Daoy (cell line): ENCODE data around the gene WFDC6. TPM values are rescaled to one million over a fixed set of nuclear protein-coding genes. Genes with fewer than 3 reads are reported as not detected.

ENCODE experiments used
- DNase-seq: peaks from one replicate; pipeline ENCODE4 v3.0.0-alpha.2; 2015; ENCODE audit warnings: low read depth
- total RNA-seq: library from RNA; depleted of rRNA; stranded (reverse); fragments of >200 nt; shearing (Covaris generic); gene quantifications from 2 replicates; pipeline ENCODE4 v1.2.3, GENCODE V29; 2014

The WFDC6 gene
- total RNA-seq, 1 experiment from 2014 or later: not detected

GRCh38 chr20:45515147-45515913 lies 24.0 kb downstream of the WFDC6 start, which contains the start of gene SPINT3:
Gene SPINT3 (minus strand): TSS chr20:45515622. CDS start chr20:45515608, 14 bp downstream.
- DNase-seq: no peak

GRCh38 chr20:45510242-45510862 lies 28.9 kb downstream of the WFDC6 start:
- DNase-seq: no peak

GRCh38 chr20:45509091-45509490 lies 30.2 kb downstream of the WFDC6 start:
- DNase-seq: no peak

- DNase-seq: peak; percentile 25
These were observed 31.0 kb downstream of the WFDC6 start for GRCh38 chr20:45508068-45508886.

- peak; percentile 17 for DNase-seq
These were observed 32.1 kb downstream of the WFDC6 start for GRCh38 chr20:45507011-45507820.

- DNase-seq: no peak
These were observed 32.9 kb downstream of the WFDC6 start for GRCh38 chr20:45506398-45506797.

DNA sequence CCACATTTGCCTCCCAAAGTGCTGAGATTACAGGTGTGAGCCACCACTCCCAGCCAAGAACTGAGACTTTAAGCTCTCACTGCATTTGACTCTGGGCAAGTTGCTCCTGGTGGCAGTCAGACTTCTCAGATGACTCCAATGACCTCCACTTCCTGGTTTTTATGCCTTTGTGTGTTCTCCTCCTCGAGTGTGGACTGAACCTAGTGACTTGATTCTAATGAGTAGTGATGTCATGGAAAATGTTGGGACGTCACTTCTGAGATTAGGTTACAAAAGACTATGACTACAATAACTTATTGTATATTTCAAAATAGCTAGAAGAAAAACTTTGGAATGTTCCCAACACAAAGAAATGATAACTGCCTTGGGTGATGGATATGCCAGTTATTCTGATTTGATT lies 35.9 kb downstream of the WFDC6 start:
- no peak for DNase-seq

DNA sequence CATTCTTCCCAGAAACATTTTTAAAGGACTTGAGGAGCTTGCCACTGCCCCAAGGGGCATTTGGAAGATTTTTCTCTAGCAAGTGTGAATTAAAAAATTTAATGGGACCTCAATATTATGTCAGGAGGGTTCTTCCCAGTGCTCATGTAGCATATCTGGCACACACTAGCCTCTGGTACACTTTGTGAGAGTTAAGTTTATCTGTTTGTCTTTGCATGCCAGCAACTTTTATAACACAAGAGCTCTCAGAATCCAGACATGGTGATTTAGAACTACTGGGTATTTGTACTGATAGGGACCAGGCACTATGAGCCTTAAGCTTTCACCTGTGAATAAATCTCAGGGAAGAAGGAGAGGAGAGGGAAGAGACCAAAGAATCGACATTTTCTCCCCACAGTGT lies 36.7 kb downstream of the WFDC6 start:
- DNase-seq: no peak

GRCh38 chr20:45501600-45501999 lies 37.7 kb downstream of the WFDC6 start:
- no peak for DNase-seq

GRCh38 chr20:45500022-45500421 lies 39.3 kb downstream of the WFDC6 start:
- DNase-seq: no peak

DNA sequence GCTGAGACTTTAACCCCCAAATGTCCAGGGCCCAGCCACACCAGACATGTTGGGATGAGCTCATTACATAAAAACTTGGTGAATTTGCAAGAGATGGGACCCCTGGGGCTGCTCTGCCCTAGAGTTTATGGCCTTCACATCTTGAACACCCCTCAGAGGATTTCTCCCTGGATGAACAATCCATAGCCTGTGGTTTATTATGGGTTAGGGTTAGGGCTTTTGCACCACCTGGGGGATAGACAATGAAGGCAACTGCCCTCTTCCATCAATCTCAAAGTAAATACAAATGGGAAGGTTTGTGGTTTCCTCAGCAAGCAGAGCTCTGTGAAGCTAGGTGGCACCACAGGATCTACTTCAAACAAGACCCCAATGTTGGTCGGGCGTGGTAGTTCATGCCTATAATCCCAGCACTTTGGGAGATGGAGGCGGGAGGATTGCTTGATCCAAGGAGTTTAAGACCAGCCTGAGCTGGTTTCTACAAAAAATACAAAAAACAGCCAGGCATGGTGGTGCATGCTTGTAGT lies 41.2 kb downstream of the WFDC6 start:
- no peak for DNase-seq

DNA sequence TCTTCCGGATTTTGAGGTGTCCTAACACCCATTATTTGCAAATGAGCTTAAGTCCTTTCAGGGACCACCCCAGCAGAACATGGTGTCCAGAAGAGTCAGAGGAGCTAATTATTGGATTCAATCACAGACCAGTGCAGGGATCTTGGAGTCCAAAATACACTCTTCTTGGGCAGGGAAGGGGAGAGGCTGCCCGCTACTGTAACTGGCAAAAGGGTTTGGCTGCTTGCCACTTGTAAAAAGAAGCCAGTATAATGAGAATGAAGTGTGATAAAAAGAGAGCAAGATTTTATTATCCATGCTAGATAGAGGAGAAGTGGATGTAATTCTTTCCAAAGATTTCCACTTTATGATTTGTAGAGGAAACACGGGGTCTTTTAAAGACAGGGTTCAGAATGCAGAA lies 43.1 kb downstream of the WFDC6 start:
- DNase-seq: no peak

DNA sequence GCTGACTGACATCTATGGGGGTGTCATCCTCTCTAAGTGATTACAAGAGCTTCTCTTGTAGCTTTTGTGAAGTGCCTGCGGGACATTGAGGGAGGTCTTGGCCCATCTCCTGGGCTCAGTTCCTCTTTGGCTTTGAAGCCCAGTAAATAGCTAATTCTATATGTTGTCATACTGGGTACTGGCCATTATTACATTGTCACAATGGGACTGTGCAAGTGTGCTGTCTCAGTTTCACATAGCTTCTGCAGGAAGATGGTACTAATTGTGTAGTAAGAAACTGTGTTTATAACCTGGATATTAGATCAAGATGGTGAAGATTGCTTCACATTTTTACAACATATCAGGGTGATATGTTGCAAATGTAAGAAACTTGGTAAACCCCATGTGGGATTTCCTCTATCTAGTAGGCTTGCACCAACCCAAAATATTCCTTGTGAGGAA lies 43.8 kb downstream of the WFDC6 start:
- no peak for DNase-seq

GRCh38 chr20:45489083-45489531 lies 50.2 kb downstream of the WFDC6 start:
- peak; percentile 79 for DNase-seq

- no peak for DNase-seq
These were observed 52.0 kb downstream of the WFDC6 start for GRCh38 chr20:45487231-45487635.

DNA sequence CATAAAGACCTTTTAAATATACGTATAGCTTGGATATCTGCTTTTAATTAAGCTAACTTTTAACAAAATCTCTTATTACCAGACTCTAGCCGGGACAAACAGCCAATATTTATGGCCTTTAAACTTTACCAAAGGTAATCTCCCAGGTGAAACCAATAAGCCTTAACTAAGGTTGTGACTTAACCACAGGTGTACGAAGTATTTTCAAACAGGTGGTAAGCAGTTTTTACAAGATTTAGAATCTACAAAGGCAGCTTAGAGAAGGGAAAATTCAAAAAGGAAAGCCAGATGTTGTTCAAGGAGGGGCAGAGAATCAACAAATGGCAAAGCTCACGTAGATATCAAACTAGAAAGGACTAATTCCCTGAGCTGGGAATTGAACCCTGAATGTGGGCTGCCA lies 53.9 kb downstream of the WFDC6 start:
- no peak for DNase-seq

DNA sequence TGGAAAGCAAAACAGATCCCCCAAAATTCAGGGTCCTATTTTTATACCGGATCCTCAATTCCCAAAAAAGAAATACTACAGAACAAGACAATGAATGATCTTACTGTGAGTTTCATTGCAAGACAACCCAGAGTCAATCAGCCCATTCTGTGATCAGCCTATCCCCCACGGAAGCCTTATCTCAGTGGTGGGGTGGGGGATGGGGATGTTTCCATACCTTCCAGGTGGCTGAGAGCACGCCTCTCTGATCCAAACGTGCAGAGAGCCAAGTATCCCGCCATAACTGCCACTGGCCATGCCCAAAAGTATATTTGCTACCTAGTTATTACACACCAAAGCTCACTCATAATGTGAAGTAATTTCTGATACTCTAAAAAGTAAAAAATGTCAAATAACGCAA lies 54.6 kb downstream of the WFDC6 start:
- no peak for DNase-seq
